T47D (cell line): ENCODE measurements around the gene SNRPA.
"Not testable (repeated sequence)": the region's sequence is repeated elsewhere in the genome, so short reads cannot be mapped to it uniquely, and the experiment has no call there.

ENCODE experiments used
- DNase-seq, 2 experiments: peaks; one replicate each; pipeline versions ENCODE4 v3.0.0 to v3.0.0-alpha.2; 2011 to 2012; ENCODE audit warnings: low read depth in 1 of 2, low spot score in 1 of 2
- JUND ChIP-seq: IDR thresholded peaks from 2 replicates; pipeline ENCODE4 v1.6.1; 2012; ENCODE audit warnings: low read depth
- in situ Hi-C: cut with HindIII; loops from 2 replicates; pipeline ENCODE4 v1.10.0; 2016; ENCODE audit warnings: low sequenced_read_pairs, low pct_unique_long_range_greater_than_20kb

Gene SNRPA

GRCh38 chr19:40777937-40778705 is 27.1 kb downstream of the SNRPA start, which contains the start of gene RAB4B:
Gene RAB4B (plus strand): TSS chr19:40778247. CDS start chr19:40778376, 129 bp downstream.
- in situ Hi-C loops: no loop called here
- DNase-seq: peak; percentile 74 to 99
- TF ChIP-seq JUND: no peak

GRCh38 chr19:40778706-40779284 is 27.8 kb downstream of the SNRPA start:
- no peak for DNase-seq
- in situ Hi-C loops: no loop called here
- no peak for TF ChIP-seq JUND

GRCh38 chr19:40780582-40780981 is 29.6 kb downstream of the SNRPA start:
- TF ChIP-seq JUND: no peak
- in situ Hi-C loops: no loop called here
- no peak for DNase-seq

GRCh38 chr19:40781140-40781539 is 30.1 kb downstream of the SNRPA start:
- no peak for TF ChIP-seq JUND
- no peak for DNase-seq
- in situ Hi-C loops: no loop called here

- DNase-seq: no peak
- in situ Hi-C loops: no loop called here
- no peak for TF ChIP-seq JUND
Measured at GRCh38 chr19:40783711-40784110, 32.7 kb downstream of the SNRPA start.

GRCh38 chr19:40784146-40784545 is 33.1 kb downstream of the SNRPA start:
- in situ Hi-C loops, DNase-seq: not testable (repeated sequence)

- DNase-seq: no peak
- no peak for TF ChIP-seq JUND
- in situ Hi-C loops: no loop called here
Measured at GRCh38 chr19:40785526-40785925, 34.5 kb downstream of the SNRPA start.

- in situ Hi-C loops: no loop called here
- DNase-seq: no peak
- TF ChIP-seq JUND: no peak
Measured at GRCh38 chr19:40786060-40787037, 35.3 kb downstream of the SNRPA start.

GRCh38 chr19:40791349-40791748 is 40.3 kb downstream of the SNRPA start:
- in situ Hi-C loops: no loop called here
- TF ChIP-seq JUND: no peak
- DNase-seq: no peak

GRCh38 chr19:40791996-40792395 is 41.0 kb downstream of the SNRPA start:
- in situ Hi-C loops: no loop called here
- TF ChIP-seq JUND: no peak
- DNase-seq: no peak

GRCh38 chr19:40797166-40797962 is 46.4 kb downstream of the SNRPA start:
- no peak for TF ChIP-seq JUND
- no peak for DNase-seq
- in situ Hi-C loops: no loop called here
